A673 (cell line): ENCODE measurements around the gene FAM3B.

Experiments
- CTCF ChIP-seq: fragments of 300-800, 200-600 bp; sonication (generic); conservative IDR thresholded peaks from 2 replicates; pipeline ENCODE4 v1.5.1; 2017; ENCODE audit warnings: low read depth, mild to moderate bottlenecking, antibody characterized with exemption, low read length, moderate library complexity, mixed read lengths
- EZH2 ChIP-seq: fragments of 200-600 bp; sonication (generic); IDR thresholded peaks from 2 replicates; pipeline ENCODE4 v1.6.1; 2017; ENCODE audit warnings: borderline replicate concordance, low read depth, mild to moderate bottlenecking, mixed read lengths, antibody characterized with exemption, low read length; ENCODE audit not compliant: poor library complexity, severe bottlenecking

GRCh38 chr21:41402231-41402630 lies 85.6 kb downstream of the FAM3B start:
- TF ChIP-seq EZH2 = no peak
- no peak for TF ChIP-seq CTCF
